HFFc6 (cell line): ENCODE results near the gene CBLL2. TPM values are rescaled to one million over a fixed set of nuclear protein-coding genes. Genes with fewer than 3 reads are reported as not detected.
A peak's percentile ranks its signal among the peaks of the same experiment; 100 is the strongest.

Experiments
- DNase-seq: peaks from one replicate; pipeline ENCODE4 v3.0.0-alpha.2; 2018
- H3K27ac Mint-ChIP-seq: 2 replicates; pipeline ENCODE4 v1.8.0; 2020; ENCODE audit warnings: mild to moderate bottlenecking, mixed read lengths
- H3K27me3 Mint-ChIP-seq: 2 replicates; pipeline ENCODE4 v1.8.0; 2021; ENCODE audit warnings: mild to moderate bottlenecking, moderate library complexity, mixed read lengths; ENCODE audit not compliant: insufficient read depth
- H3K36me3 Mint-ChIP-seq: 2 replicates; pipeline ENCODE4 v1.8.0; 2021; ENCODE audit warnings: low read depth, mixed read lengths
- H3K4me1 Mint-ChIP-seq: 2 replicates; pipeline ENCODE4 v1.8.0; 2020; ENCODE audit warnings: low read depth, mixed read lengths
- H3K4me3 Mint-ChIP-seq: 2 replicates; pipeline ENCODE4 v1.8.0; 2020; ENCODE audit warnings: mild to moderate bottlenecking, moderate library complexity, mixed read lengths
- H3K9me3 Mint-ChIP-seq: 2 replicates; pipeline ENCODE4 v1.8.0; 2020; ENCODE audit warnings: mild to moderate bottlenecking, mixed read lengths
- total RNA-seq, 6 experiments: library from RNA; stranded (reverse); fragmentation: NEBNext Ultra II Directional; extraction: Animal tissue kit (Norgen Biotek cat#: 25700); gene quantifications; 2 replicates in 1 of 6; 3 replicates in 5 of 6; pipeline ENCODE4 v1.2.3, GENCODE V29; 2021
- TF ChIP-seq, protein P1 (sequence below): fragments of 200-600 bp; sonication (generic); IDR thresholded peaks from 2 replicates; pipeline ENCODE4 v1.5.0; 2021; ENCODE audit warnings: antibody characterized with exemption, mild to moderate bottlenecking

Gene CBLL2
- total RNA-seq, 6 experiments from 2014 or later, result not detected

- Mint-ChIP-seq H3K4me1 (peaks cover 46% of the 10 kb centered on the region), H3K27me3 (no peaks in the 10 kb centered on the region), H3K36me3 (no peaks in the 10 kb centered on the region), H3K4me3 (no peak overlapping the region), H3K27ac (no peak overlapping the region), H3K9me3 (no peaks in the 10 kb centered on the region)
- TF ChIP-seq, protein P1, sequence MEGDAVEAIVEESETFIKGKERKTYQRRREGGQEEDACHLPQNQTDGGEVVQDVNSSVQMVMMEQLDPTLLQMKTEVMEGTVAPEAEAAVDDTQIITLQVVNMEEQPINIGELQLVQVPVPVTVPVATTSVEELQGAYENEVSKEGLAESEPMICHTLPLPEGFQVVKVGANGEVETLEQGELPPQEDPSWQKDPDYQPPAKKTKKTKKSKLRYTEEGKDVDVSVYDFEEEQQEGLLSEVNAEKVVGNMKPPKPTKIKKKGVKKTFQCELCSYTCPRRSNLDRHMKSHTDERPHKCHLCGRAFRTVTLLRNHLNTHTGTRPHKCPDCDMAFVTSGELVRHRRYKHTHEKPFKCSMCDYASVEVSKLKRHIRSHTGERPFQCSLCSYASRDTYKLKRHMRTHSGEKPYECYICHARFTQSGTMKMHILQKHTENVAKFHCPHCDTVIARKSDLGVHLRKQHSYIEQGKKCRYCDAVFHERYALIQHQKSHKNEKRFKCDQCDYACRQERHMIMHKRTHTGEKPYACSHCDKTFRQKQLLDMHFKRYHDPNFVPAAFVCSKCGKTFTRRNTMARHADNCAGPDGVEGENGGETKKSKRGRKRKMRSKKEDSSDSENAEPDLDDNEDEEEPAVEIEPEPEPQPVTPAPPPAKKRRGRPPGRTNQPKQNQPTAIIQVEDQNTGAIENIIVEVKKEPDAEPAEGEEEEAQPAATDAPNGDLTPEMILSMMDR, result no peak
- DNase-seq, result no peak
Observed at GRCh38 chrX:22248401-22248800, 24.3 kb upstream of the CBLL2 start.

DNA sequence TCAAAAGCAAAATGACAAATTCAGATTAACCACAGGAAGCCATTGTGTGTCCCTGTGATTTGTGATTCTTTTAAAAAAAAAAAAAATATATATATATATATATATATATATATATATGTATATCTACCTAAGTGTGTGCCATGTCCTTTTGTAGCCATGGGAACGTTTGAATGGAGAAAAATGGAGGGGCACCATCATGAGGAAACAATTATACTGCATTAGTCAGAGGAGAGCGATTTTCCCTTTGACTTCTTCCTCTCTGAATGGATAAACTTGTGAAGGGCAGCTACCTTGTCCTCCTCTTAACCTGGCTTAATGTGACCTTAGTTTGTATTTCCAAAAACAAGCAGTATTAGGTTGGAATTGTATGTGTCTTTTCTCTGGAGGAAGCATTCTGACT is 23.3 kb upstream of the CBLL2 start:
- Mint-ChIP-seq H3K4me3 (no peak overlapping the region), H3K27ac (no peak overlapping the region), H3K36me3 (no peaks in the 10 kb centered on the region), H3K4me1 (peaks cover 46% of the 10 kb centered on the region), H3K27me3 (no peaks in the 10 kb centered on the region), H3K9me3 (no peaks in the 10 kb centered on the region)
- no peak for DNase-seq
- TF ChIP-seq, protein P1, result no peak

DNA sequence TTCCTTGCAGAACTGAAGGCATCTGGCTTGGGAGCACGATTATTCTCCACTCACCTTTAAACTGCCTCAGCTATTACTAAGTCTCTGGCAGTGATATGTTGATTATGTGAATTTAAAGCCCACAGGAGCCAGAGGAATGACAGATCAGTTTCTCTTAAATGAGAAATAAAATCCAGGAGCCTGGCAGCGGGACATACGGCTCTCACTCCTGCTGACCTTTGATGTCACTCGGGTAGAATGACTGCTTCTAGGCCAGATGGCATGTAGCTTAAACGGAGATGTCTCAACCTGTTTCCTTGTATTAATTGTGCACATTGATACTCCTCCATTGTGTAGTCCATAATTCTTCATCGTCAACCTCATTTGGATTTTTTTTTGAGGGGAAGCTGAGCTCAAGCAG is 4.0 kb upstream of the CBLL2 start:
- Mint-ChIP-seq H3K4me3 (no peak overlapping the region), H3K4me1 (no peaks in the 10 kb centered on the region), H3K9me3 (no peaks in the 10 kb centered on the region), H3K36me3 (no peaks in the 10 kb centered on the region), H3K27ac (no peak overlapping the region), H3K27me3 (peaks cover 2% of the 10 kb centered on the region; the same call in 1 of the 2 replicates)
- no peak for DNase-seq
- TF ChIP-seq, protein P1, result no peak

DNA sequence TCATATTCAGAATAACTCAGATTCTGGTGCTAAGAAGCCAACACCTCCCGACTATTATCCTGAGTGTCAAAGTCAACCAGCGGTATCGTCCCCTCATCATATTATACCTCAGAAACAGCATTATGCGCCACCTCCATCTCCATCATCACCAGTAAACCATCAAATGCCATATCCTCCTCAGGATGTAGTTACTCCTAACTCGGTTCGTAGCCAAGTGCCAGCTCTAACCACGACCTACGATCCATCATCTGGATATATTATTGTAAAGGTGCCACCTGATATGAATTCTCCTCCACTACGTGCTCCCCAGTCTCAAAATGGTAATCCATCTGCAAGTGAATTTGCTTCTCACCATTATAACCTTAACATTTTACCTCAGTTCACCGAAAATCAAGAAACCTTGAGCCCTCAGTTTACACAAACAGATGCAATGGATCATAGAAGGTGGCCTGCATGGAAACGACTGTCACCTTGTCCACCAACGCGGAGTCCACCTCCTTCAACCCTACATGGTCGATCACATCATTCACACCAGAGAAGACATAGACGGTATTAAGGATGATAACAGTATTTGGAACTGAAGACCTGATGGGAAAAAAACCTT is 1.1 kb downstream of the CBLL2 start:
- TF ChIP-seq, protein P1, result no peak
- H3K27ac Mint-ChIP-seq, result no peak overlapping the region

GRCh38 chrX:22276781-22277180 is 4.1 kb downstream of the CBLL2 start:
- Mint-ChIP-seq H3K4me3 (no peak overlapping the region), H3K36me3 (no peaks in the 10 kb centered on the region; the same call in 1 of the 2 replicates), H3K27ac (no peak overlapping the region), H3K27me3 (no peaks in the 10 kb centered on the region), H3K9me3 (no peaks in the 10 kb centered on the region), H3K4me1 (peaks cover 3% of the 10 kb centered on the region; the same call in 1 of the 2 replicates)
- peak; percentile 4 for DNase-seq
- TF ChIP-seq, protein P1, result no peak

More for the DNA sequence above, 1.1 kb downstream of the CBLL2 start:
- H3K9me3 Mint-ChIP-seq, result no peaks in the 10 kb centered on the region
- H3K36me3 Mint-ChIP-seq, result no peaks in the 10 kb centered on the region
- no peak overlapping the region for H3K4me3 Mint-ChIP-seq
- no peaks in the 10 kb centered on the region for H3K4me1 Mint-ChIP-seq
- no peaks in the 10 kb centered on the region for H3K27me3 Mint-ChIP-seq
- no peak for DNase-seq
